Frontal cortex (tissue), 4 donors: Measurements from ENCODE around the gene QRFPR. TPM values are rescaled to one million over a fixed set of nuclear protein-coding genes. Genes with fewer than 3 reads are reported as not detected.
"Not testable (repeated sequence)": the region's sequence is repeated elsewhere in the genome, so short reads cannot be mapped to it uniquely, and the experiment has no call there.

Experiments used
- DNase-seq, 2 donors: peaks; one replicate each; pipeline ENCODE4 v3.0.0; 2012; ENCODE audit warnings: low spot score in 2 of 2
- FAIRE-seq: peaks from 2 replicates; lab custom pipeline; 2012; peaks lifted over from hg19 to GRCh38; lab: Jason Lieb, UNC
- total RNA-seq: library from RNA; depleted of rRNA; stranded (reverse); fragments of >200 nt; gene quantifications from one replicate; pipeline ENCODE4 v1.2.3, GENCODE V29; 2014
- donor health status: control.
- donor health status: control.
- donor health status: control.

QRFPR gene
- total RNA-seq, 1 donor from 2014 or later, result 1.6 TPM

GRCh38 chr4:121344098-121344497 is 36.7 kb downstream of the QRFPR start:
- DNase-seq (no peak), FAIRE-seq (no peak)

DNA sequence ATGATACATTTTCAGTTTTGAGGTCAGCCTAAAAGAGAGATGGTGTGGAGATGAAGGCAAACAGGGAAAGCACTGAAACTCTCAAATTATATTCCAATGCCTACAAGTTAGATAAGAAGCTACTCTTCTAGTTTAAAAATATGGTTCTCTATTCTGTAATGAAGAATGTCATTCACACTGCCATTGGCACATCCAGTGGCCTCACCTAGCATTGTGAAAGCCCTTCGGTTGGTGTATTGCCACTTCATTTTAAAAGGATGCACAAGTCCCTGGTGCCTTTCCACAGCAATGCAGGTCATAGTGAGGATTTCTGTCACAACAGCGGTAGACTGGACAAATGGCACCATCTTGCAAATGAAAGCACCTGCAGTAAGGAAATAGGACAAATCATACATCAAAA is 40.6 kb downstream of the QRFPR start:
- FAIRE-seq, result no peak
- DNase-seq, result no peak

DNA sequence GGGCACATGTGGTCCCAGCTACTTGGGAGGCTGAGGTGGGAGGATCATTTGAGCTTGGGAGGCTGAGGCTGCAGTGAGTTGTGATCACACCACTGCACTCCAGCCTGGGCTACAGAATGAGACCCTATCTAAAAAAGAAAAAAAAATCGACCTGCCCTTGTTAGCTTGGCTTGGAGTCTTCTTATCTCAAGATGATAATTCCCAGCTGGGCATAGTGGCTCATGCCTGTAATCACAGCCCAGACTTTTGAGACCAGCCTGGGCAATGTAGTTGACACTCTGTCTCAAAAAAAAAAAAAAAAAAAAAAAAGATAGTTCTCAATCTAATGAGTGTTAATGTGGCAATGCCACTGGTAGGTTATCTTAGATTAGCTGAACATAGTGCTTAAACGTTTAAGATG is 41.0 kb downstream of the QRFPR start:
- no peak for DNase-seq

GRCh38 chr4:121339307-121339706 is 41.5 kb downstream of the QRFPR start:
- no peak for FAIRE-seq

More for the DNA sequence above, 41.0 kb downstream of the QRFPR start:
- FAIRE-seq, result no peak

GRCh38 chr4:121338518-121338917 is 42.3 kb downstream of the QRFPR start:
- DNase-seq (no peak), FAIRE-seq (no peak)

More at GRCh38 chr4:121339307-121339706, 41.5 kb downstream of the QRFPR start:
- no peak for DNase-seq

GRCh38 chr4:121336706-121337105 is 44.1 kb downstream of the QRFPR start:
- FAIRE-seq, result no peak
- no peak for DNase-seq

DNA sequence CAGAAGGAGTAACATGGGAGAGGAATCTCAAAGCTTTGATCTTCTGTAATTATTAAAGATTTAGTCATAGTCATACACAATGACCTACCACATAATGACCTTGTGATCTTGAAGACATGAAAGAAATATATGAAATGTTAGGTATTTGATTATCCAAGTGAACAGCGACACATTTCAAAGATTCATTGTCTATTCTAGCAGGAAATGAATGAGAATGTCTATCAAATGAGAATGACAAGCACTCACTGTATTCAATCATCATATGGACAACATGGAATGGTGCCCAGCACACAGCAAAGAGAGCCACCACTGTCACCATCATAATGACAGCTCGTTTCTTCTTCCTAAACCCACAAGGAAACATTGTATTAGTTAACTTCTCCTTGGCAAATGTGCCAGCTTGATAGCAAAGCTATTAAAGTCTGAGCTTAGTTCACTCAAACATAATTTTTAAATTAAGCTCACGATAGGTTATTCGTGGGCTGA is 50.6 kb downstream of the QRFPR start:
- DNase-seq, result peak; percentile 2
- no peak for FAIRE-seq

GRCh38 chr4:121326597-121326996 is 54.2 kb downstream of the QRFPR start:
- DNase-seq (no peak), FAIRE-seq (no peak)

GRCh38 chr4:121324331-121324730 is 56.5 kb downstream of the QRFPR start:
- FAIRE-seq (no peak), DNase-seq (no peak)

- no peak for DNase-seq
These were observed 59.4 kb downstream of the QRFPR start for GRCh38 chr4:121321466-121321865.

GRCh38 chr4:121316091-121316490 is 64.7 kb downstream of the QRFPR start:
- no peak for DNase-seq
- FAIRE-seq, result no peak

More at GRCh38 chr4:121321466-121321865, 59.4 kb downstream of the QRFPR start:
- no peak for FAIRE-seq

DNA sequence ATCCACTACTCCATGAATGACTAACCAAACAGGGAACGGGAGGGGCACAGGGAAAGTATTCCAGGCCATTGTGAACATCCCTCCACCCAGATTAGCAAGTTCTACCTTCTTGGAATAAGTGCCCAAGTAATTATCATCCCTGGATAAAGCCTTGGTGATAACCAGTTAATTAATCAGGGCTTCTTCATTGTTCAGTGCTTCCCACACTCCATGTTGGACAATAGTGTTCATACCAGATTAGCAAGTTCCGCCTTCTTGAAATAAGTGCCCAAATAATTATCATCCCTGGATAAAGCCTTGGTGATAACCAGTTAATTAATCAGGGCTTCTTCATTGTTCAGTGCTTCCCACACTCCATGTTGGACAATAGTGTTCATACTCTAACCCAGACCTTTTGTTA is 67.4 kb downstream of the QRFPR start:
- FAIRE-seq, result not testable (repeated sequence)

DNA sequence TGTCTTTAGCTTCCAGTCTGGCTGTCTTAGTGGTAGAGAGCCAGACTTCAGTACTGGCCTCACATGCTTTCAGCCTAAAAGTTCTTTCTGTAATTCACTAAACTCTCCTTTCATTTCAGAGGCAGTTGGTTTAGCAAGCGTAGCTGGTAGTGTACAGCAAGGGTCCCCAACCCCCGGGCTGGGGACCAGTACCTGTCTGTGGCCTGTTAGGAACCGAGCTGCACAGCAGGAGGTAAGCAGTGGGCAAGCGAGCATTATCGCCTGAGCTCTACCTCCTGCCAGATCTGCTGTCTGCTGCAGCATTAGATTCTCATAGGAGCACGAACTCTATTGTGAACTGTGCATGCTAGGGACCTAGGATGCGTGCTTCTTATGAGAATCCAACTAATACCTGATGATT is 72.0 kb downstream of the QRFPR start:
- DNase-seq (no peak), FAIRE-seq (no peak)

More for the DNA sequence above, 67.4 kb downstream of the QRFPR start:
- not testable (repeated sequence) for DNase-seq

DNA sequence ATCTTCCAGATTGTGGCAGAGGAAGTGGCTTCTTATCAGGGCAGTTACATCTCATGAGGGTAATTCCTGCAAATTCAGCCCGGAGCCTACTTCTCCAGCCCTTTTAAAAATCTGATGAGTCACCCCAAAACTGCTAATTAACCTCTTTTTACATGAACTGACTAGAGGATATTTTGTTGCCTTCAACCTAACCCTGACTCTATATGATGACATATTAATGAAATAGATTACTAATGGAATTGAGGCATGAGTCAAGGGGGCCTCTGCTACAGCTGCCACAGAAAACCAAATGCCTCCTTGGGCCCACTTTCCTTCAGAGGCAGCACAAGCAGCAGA is 72.5 kb downstream of the QRFPR start:
- DNase-seq, result no peak
- no peak for FAIRE-seq

GRCh38 chr4:121307445-121308327 is 73.1 kb downstream of the QRFPR start:
- FAIRE-seq, result no peak
- DNase-seq, result no peak

DNA sequence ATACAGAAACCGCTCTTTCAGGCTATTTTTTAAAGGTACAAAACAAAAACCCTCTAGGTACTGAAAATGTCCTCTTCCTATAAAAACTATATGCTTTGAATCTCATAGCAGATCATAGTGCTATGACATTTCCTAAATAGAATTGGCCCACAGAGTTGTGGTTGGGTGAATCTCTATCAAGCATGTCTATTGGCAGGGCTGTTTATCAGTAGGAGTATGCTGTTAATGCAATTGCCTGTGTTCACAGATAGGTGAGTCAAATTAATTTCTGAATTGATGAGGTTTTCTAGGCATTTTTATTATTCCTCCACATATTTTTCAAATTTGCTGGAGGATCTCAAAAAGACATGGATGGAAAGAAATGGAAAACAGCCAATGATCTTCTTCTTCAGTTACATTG is 73.9 kb downstream of the QRFPR start:
- DNase-seq (no peak), FAIRE-seq (no peak)

DNA sequence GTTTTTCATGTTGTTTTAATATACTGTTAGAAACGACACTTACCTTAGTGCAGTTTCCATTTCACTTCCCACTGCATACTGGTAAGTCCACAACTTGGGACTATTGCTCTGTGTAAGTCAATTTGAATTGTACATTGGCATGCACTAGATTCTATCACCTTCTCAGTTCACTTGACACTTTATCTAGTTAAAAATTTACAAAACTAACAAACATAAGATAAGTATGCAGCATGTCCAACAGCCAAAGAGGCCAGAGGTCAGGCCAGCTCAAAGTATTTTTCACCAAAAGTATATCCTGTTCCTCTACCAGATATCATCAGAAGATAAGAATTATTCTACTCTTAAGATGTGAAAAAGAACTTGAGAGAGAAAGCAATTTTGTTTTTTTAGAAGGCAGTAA is 75.9 kb downstream of the QRFPR start:
- FAIRE-seq, result no peak
- DNase-seq, result no peak

- no peak for DNase-seq
- FAIRE-seq, result no peak
These were observed 81.5 kb downstream of the QRFPR start for GRCh38 chr4:121299367-121299766.

- FAIRE-seq (no peak), DNase-seq (no peak)
These were observed 97.5 kb downstream of the QRFPR start for GRCh38 chr4:121283319-121283718.

- DNase-seq, result no peak
- no peak for FAIRE-seq
These were observed 100.4 kb downstream of the QRFPR start for GRCh38 chr4:121280425-121280824.

DNA sequence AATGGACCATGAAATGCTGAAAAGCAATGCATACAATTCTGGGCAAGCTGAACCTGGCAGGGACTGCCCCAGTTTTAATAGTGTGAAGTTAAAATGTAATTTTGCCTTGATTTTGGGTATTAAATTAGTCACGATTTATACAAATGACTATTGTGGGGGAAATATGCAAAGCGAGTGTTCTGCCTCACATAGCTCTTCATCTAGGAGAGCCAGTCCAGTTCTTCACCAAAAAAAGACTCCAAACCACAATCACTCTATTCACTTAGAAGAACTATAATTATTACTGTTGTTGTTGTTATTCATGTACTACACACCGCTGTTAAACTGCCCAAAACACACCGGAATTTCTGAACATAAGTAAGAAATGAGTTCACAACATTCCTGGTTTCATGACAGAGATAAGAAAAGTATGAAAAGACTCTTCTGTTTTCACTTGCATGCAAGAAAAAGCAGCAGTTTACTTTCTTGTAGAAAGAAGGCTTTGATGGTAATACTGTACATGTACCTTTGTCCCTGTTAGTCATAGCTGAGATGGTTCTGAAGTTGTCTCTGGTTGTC is 101.9 kb downstream of the QRFPR start:
- FAIRE-seq (no peak), DNase-seq (no peak)
